Brain microvascular endothelial cell (primary cell): ENCODE measurements around the gene CAPN5.
A peak's percentile ranks its signal among the peaks of the same experiment; 100 is the strongest.

Experiments used
- DNase-seq: peaks from one replicate; pipeline ENCODE4 v3.0.0-alpha.2; 2020
- H3K27ac ChIP-seq: fragments of 250-450 bp; sonication (Bioruptor Pico); 2 replicates; pipeline ENCODE4 v1.5.1; 2020; ENCODE audit warnings: mild to moderate bottlenecking, moderate library complexity
- H3K27me3 ChIP-seq: fragments of 250-450 bp; sonication (Bioruptor Pico); replicated peaks from 2 replicates; pipeline ENCODE4 v1.5.1; 2020; ENCODE audit warnings: mild to moderate bottlenecking
- H3K36me3 ChIP-seq: fragments of 250-450 bp; sonication (Bioruptor Pico); replicated peaks from 2 replicates; pipeline ENCODE4 v1.5.1; 2020; ENCODE audit warnings: mild to moderate bottlenecking
- H3K4me3 ChIP-seq: 2 replicates; pipeline ENCODE4 v1.5.1; 2011; ENCODE audit warnings: low read depth, mild to moderate bottlenecking, control low read depth, low read length, moderate library complexity
- in situ Hi-C: cut with HindIII; loops from 2 replicates; pipeline ENCODE4 v1.10.0; 2017; ENCODE audit warnings: low sequenced_read_pairs, low pct_ligation_motif_present
- TF ChIP-seq, protein P1 (sequence below): IDR thresholded peaks from 2 replicates; pipeline ENCODE4 v1.5.1; 2011; ENCODE audit warnings: low read depth, mild to moderate bottlenecking, moderate library complexity, low read length, control low read depth, inconsistent platforms; ENCODE audit errors: missing control alignments

CAPN5 gene

DNA sequence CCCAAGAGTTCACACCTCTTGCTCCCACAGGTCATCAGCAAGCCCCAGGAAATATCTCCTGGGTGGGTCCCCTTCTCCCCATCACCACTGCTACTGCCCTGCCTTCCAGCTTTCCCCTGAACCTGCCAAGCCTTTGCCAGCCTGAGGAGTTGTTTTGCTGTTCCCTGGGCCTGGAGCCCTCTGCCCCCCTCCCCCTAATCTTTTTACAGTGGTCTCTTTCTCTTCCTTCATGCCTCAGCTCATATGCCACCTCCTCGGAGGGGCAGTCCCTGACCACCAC is 80.2 kb downstream of the CAPN5 start:
- Histone ChIP-seq H3K27ac (no peak overlapping the region), H3K27me3 (peaks cover 4% of the 10 kb centered on the region), H3K4me3 (no peak overlapping the region), H3K36me3 (no peaks in the 10 kb centered on the region)
- in situ Hi-C loops: no loop called here
- no peak for DNase-seq
- TF ChIP-seq, protein P1, sequence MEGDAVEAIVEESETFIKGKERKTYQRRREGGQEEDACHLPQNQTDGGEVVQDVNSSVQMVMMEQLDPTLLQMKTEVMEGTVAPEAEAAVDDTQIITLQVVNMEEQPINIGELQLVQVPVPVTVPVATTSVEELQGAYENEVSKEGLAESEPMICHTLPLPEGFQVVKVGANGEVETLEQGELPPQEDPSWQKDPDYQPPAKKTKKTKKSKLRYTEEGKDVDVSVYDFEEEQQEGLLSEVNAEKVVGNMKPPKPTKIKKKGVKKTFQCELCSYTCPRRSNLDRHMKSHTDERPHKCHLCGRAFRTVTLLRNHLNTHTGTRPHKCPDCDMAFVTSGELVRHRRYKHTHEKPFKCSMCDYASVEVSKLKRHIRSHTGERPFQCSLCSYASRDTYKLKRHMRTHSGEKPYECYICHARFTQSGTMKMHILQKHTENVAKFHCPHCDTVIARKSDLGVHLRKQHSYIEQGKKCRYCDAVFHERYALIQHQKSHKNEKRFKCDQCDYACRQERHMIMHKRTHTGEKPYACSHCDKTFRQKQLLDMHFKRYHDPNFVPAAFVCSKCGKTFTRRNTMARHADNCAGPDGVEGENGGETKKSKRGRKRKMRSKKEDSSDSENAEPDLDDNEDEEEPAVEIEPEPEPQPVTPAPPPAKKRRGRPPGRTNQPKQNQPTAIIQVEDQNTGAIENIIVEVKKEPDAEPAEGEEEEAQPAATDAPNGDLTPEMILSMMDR: no peak

GRCh38 chr11:77147668-77148321 is 81.0 kb downstream of the CAPN5 start:
- DNase-seq: no peak
- in situ Hi-C loops: no loop called here
- H3K36me3 ChIP-seq: no peaks in the 10 kb centered on the region
- peaks cover 4% of the 10 kb centered on the region for H3K27me3 ChIP-seq
- peak overlapping the region; percentile 22 for H3K4me3 ChIP-seq
- TF ChIP-seq, protein P1: no peak
- no peak overlapping the region for H3K27ac ChIP-seq

GRCh38 chr11:77148963-77149715 is 82.4 kb downstream of the CAPN5 start:
- no peak for DNase-seq
- in situ Hi-C loops: no loop called here
- H3K36me3 ChIP-seq: no peaks in the 10 kb centered on the region
- no peak overlapping the region for H3K27ac ChIP-seq
- peaks cover 4% of the 10 kb centered on the region for H3K27me3 ChIP-seq
- no peak overlapping the region for H3K4me3 ChIP-seq
- TF ChIP-seq, protein P1: no peak

- Histone ChIP-seq H3K4me3 (no peak overlapping the region), H3K36me3 (no peaks in the 10 kb centered on the region), H3K27ac (no peak overlapping the region), H3K27me3 (peaks cover 4% of the 10 kb centered on the region)
- no peak for DNase-seq
- in situ Hi-C loops: no loop called here
- TF ChIP-seq, protein P1: no peak
Measured at GRCh38 chr11:77149716-77150392, 83.1 kb downstream of the CAPN5 start.

DNA sequence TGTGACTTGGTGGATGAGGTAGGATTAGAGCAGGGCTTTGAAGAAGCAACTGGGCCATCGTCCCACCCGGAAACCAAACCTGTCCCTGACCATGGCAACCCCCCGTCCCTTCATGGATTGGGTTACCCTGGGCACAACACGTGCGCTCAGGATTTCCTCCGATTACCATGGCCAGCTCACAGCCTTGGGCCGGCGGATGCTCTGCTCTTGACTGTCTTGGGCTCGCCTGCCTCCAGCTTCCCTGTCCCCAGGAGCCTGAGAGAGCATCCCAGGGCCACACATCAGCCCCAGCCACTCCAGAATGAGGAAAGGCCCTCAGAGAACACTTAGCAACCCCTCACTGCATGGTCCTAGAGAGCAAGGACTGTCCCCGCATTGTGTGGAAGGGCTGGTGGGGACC is 84.1 kb downstream of the CAPN5 start:
- Histone ChIP-seq H3K36me3 (no peaks in the 10 kb centered on the region), H3K27me3 (peaks cover 4% of the 10 kb centered on the region), H3K4me3 (no peak overlapping the region), H3K27ac (no peak overlapping the region)
- in situ Hi-C loops: no loop called here
- TF ChIP-seq, protein P1: no peak
- DNase-seq: no peak
